Immature natural killer cell (primary cell): ENCODE results near the gene LRIG2. TPM values are rescaled to one million over a fixed set of nuclear protein-coding genes. Genes with fewer than 3 reads are reported as not detected.
"Not testable (repeated sequence)": the region's sequence is repeated elsewhere in the genome, so short reads cannot be mapped to it uniquely, and the experiment has no call there.

Experiments used
- DNase-seq, 3 donors: peaks; one replicate each; pipeline ENCODE4 v3.0.0; 2022; ENCODE audit warnings: mixed read lengths in 1 of 3
- H3K27ac Mint-ChIP-seq, 6 donors: one replicate each; pipeline ENCODE4 v1.8.0; 2020; ENCODE audit warnings: mixed read lengths in 6 of 6, mild to moderate bottlenecking in 5 of 6, inconsistent platforms in 4 of 6, moderate library complexity in 3 of 6
- H3K27me3 Mint-ChIP-seq, 3 donors: one replicate each; pipeline ENCODE4 v1.8.0; 2020 to 2021; ENCODE audit warnings: low read depth in 3 of 3, mild to moderate bottlenecking in 3 of 3, mixed read lengths in 3 of 3, moderate library complexity in 3 of 3, inconsistent platforms in 1 of 3
- H3K36me3 Mint-ChIP-seq, 3 donors: one replicate each; pipeline ENCODE4 v1.8.0; 2020; ENCODE audit warnings: mixed read lengths in 3 of 3, inconsistent platforms in 2 of 3, mild to moderate bottlenecking in 2 of 3
- H3K4me1 Mint-ChIP-seq, 2 donors: one replicate each; pipeline ENCODE4 v1.8.0; 2020; ENCODE audit warnings: inconsistent platforms in 2 of 2, mild to moderate bottlenecking in 2 of 2, mixed read lengths in 2 of 2, moderate library complexity in 1 of 2
- H3K4me3 Mint-ChIP-seq, 5 donors: one replicate each; pipeline ENCODE4 v1.8.0; 2020; ENCODE audit warnings: mild to moderate bottlenecking in 5 of 5, mixed read lengths in 5 of 5, inconsistent platforms in 3 of 5, moderate library complexity in 3 of 5
- H3K9me3 Mint-ChIP-seq, 6 donors: one replicate each; pipeline ENCODE4 v1.8.0; 2020; ENCODE audit warnings: mild to moderate bottlenecking in 6 of 6, mixed read lengths in 6 of 6, inconsistent platforms in 4 of 6, moderate library complexity in 3 of 6
- polyA plus RNA-seq, 3 donors: library from polyadenylated mRNA; unstranded; fragments of 300-500 nt; fragmentation: Illumina TruSeq; gene quantifications; one replicate each; pipeline ENCODE4 v1.2.3, GENCODE V29; 2021

Gene LRIG2
- 1 to 10 TPM; 2.4 to 6.1 (median 5.5) TPM for polyA plus RNA-seq

GRCh38 chr1:113072757-113073478 lies at the start of gene LRIG2:
Gene LRIG2, plus strand, starts transcription at chr1:113073198. Its CDS starts 209 bp downstream, at chr1:113073407.
- H3K27me3 Mint-ChIP-seq = peaks cover 0 to 3% (median 0%) of the 10 kb centered on the region in 3 donors
- H3K36me3 Mint-ChIP-seq = peaks cover 0 to 2% (median 0%) of the 10 kb centered on the region in 3 donors
- no peaks in the 10 kb centered on the region for H3K9me3 Mint-ChIP-seq
- H3K4me1 Mint-ChIP-seq = peaks cover 41 to 42% of the 10 kb centered on the region in 2 donors
- peak within 1 kb of the TSS; percentile 96 to 99 (median 99) for H3K4me3 Mint-ChIP-seq
- peak within 1 kb of the TSS; percentile 88 to 98 (median 93) for H3K27ac Mint-ChIP-seq
- DNase-seq = peak; percentile 93 to 94 (median 94)

GRCh38 chr1:113023316-113023715 lies 49.7 kb upstream of the LRIG2 start:
- not testable (repeated sequence) for H3K4me3 Mint-ChIP-seq, H3K9me3 Mint-ChIP-seq, H3K27ac Mint-ChIP-seq, DNase-seq, H3K27me3 Mint-ChIP-seq, H3K4me1 Mint-ChIP-seq, H3K36me3 Mint-ChIP-seq

DNA sequence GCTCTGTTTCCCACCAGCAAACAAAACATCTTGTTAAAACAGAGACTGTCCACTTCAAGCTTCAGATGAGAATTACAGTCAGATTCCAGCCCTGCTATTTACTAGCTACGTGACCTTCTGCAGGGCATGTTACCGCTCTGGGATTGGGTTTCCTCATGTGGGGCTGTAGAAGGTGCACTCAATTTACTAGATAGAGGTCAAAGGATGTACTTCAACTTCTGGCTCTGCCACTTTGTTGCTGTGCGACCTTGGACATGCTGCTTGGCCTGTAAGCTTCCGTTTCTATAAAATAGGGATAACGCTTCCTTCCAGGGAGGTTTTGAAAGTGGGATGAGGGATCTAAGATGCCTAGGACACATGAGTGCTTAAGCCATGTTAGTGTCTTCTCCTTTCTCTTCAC lies 46.0 kb upstream of the LRIG2 start:
- H3K27ac Mint-ChIP-seq = peak overlapping the region in 1 of 6 donors; percentile 8
- H3K4me1 Mint-ChIP-seq = no peaks in the 10 kb centered on the region
- no peak for DNase-seq
- H3K9me3 Mint-ChIP-seq = no peaks in the 10 kb centered on the region
- no peak overlapping the region for H3K4me3 Mint-ChIP-seq
- H3K27me3 Mint-ChIP-seq = peaks cover 0 to 4% (median 0%) of the 10 kb centered on the region in 3 donors
- no peaks in the 10 kb centered on the region for H3K36me3 Mint-ChIP-seq

DNA sequence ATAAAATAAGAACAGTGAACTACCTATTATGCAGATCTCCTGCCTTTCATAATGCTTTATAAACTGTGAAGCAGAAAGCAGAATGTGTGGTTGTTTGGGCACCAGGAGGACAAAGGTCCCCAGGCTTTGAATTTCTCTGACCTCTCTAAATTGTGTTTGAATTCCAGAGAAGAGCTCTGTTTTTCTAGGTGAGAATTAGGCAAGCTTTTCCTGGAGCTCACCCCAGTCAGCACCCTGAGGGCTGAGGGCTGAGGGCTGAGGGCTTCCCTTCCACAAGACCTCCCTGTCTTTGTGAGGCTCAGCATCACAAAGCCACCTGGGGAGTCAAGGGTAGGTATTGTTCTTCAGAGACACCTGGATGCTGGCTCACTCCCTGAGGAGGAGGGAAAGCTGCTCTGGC lies 45.5 kb upstream of the LRIG2 start:
- Mint-ChIP-seq H3K36me3 (no peaks in the 10 kb centered on the region), H3K4me3 (no peak overlapping the region), H3K4me1 (no peaks in the 10 kb centered on the region)

DNA sequence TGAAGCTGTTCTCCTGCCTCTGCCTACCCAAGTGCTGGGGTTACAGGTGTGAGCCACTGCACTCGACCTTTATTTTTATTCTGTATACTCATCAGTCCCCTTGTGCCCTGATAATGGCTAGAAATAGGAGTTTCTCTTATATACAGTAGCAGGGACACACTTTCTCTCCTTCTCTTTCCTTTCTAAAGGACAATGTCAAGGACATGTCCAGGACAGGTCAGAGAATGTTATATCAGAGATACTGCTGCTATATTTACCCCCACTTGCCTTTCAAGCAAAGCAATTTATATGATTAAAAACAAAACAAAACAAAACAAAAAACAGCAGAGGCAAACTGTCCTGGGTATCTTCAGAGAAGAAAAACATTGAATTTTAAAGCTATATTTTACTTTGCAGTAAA lies 43.2 kb upstream of the LRIG2 start:
- Mint-ChIP-seq H3K9me3 (no peaks in the 10 kb centered on the region), H3K4me1 (no peaks in the 10 kb centered on the region), H3K4me3 (no peak overlapping the region), H3K27ac (peak overlapping the region in 1 of 6 donors; percentile 35), H3K27me3 (peaks cover 0 to 4% (median 0%) of the 10 kb centered on the region in 3 donors), H3K36me3 (no peaks in the 10 kb centered on the region)
- DNase-seq = no peak

More for the DNA sequence above, 45.5 kb upstream of the LRIG2 start:
- Mint-ChIP-seq H3K9me3 (no peaks in the 10 kb centered on the region), H3K27ac (no peak overlapping the region), H3K27me3 (peaks cover 0 to 4% (median 0%) of the 10 kb centered on the region in 3 donors)
- no peak for DNase-seq

DNA sequence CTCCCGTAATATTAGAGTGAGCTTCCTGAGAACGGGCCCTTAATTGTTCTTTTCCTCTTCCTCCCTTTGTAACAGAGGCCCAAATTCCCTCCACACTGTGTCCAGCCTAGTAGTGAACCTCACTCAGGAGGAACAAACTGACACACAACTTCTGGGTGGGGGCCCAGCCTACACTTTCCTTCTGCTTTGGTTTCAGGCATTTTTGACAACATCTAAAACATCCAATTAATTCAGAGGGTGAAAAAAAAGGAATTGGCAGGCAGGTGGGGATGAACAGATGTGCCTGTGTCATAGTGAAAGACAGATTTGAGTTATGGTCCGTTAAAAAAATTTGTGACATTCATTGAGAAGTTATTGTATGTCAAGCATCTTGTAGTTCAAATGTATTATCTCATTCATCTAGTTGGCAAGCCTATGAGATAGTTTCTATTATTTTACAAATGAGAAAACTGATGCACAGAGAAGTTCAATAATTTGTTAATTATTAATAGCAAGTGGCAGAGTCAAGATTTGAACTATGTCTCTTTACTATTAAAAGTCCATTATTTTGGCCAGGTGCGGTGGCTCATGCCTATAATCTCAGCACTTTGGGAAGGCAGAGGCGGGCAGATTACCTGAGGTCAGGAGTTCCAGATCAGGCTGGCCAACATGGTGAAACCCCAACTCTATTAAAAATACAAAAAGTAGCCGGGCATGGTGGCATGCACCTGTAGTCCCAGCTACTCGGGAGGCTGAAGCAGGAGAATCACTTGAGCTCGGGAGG lies 41.6 kb upstream of the LRIG2 start:
- DNase-seq = no peak
- Mint-ChIP-seq H3K36me3 (no peaks in the 10 kb centered on the region), H3K27ac (peak overlapping the region in 3 of 6 donors; percentile 6 to 16 (median 10)), H3K4me1 (no peaks in the 10 kb centered on the region), H3K4me3 (no peak overlapping the region), H3K9me3 (no peaks in the 10 kb centered on the region), H3K27me3 (peaks cover 0 to 4% (median 0%) of the 10 kb centered on the region in 3 donors)

DNA sequence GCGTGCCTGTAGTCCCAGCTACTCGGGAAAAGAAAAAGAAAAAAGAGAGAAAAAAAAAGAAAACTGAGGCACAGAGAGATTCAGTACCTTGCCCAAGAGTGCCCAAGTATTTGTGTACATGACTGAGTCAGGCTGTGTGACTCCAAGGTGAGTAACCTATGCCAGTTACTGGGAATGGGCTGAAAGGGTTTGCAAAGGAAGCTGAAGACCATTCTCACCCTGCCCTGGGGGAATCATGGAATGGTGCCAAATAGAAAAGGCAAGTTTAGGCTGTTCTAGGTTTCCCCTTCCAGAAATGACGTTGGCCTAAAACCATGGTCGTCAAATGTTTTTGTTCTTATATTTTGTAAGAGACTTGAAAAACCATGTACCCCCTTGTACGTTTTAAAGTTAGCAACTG lies 37.9 kb upstream of the LRIG2 start:
- no peaks in the 10 kb centered on the region for H3K9me3 Mint-ChIP-seq
- no peak for DNase-seq
- no peaks in the 10 kb centered on the region for H3K36me3 Mint-ChIP-seq
- H3K4me1 Mint-ChIP-seq = no peaks in the 10 kb centered on the region
- no peak overlapping the region for H3K27ac Mint-ChIP-seq
- H3K27me3 Mint-ChIP-seq = no peaks in the 10 kb centered on the region
- H3K4me3 Mint-ChIP-seq = no peak overlapping the region

DNA sequence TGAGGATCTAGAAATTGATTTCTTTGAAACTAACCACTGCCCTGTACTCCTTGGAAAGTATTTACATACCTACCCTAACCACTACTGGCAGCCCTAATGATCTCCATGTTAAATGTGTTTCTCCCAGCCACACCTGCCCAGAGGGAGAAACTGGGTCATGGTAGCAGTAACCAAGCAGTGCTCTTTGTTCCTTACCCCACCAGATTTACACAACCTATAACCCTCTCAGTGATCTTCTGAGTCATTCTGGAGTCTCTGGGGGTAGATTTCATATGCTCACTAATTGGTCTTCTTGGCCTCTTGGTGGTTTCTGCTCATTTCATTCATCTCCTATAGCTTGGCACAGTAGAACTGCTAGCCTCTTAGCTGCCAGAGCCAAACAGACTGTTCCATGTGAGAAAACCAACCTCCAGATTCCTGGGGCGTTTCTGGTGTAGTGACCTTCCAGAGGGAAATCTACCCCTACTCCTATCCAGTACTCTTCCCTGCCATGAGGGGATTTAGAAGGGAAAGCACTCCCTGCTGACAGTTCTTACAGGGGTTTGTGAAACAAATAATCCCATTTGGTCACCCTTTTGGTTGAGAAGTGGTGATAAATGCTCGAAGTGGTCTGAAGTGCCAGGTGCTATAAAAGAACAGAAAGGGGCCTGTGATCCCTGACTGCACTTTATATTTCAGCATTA lies 36.2 kb upstream of the LRIG2 start:
- Mint-ChIP-seq H3K27me3 (no peaks in the 10 kb centered on the region), H3K36me3 (no peaks in the 10 kb centered on the region), H3K27ac (no peak overlapping the region), H3K4me1 (peaks cover 1 to 3% of the 10 kb centered on the region in 2 donors), H3K9me3 (no peaks in the 10 kb centered on the region), H3K4me3 (no peak overlapping the region)
- no peak for DNase-seq

GRCh38 chr1:113040041-113040440 lies 33.0 kb upstream of the LRIG2 start:
- Mint-ChIP-seq H3K27ac (peak overlapping the region in 2 of 6 donors; percentile 4 to 47), H3K9me3 (no peaks in the 10 kb centered on the region), H3K4me3 (no peak overlapping the region), H3K36me3 (no peaks in the 10 kb centered on the region), H3K27me3 (peaks cover 0 to 5% (median 3%) of the 10 kb centered on the region in 3 donors), H3K4me1 (peaks cover 24 to 30% of the 10 kb centered on the region in 2 donors)
- no peak for DNase-seq

- Mint-ChIP-seq H3K36me3 (no peaks in the 10 kb centered on the region), H3K27me3 (peaks cover 0 to 5% (median 3%) of the 10 kb centered on the region in 3 donors), H3K4me3 (no peak overlapping the region), H3K9me3 (no peaks in the 10 kb centered on the region), H3K4me1 (peaks cover 28 to 33% of the 10 kb centered on the region in 2 donors), H3K27ac (peak overlapping the region in 3 of 6 donors; percentile 14 to 70 (median 17))
- DNase-seq = no peak
Measured at GRCh38 chr1:113040718-113041412, 32.1 kb upstream of the LRIG2 start.

DNA sequence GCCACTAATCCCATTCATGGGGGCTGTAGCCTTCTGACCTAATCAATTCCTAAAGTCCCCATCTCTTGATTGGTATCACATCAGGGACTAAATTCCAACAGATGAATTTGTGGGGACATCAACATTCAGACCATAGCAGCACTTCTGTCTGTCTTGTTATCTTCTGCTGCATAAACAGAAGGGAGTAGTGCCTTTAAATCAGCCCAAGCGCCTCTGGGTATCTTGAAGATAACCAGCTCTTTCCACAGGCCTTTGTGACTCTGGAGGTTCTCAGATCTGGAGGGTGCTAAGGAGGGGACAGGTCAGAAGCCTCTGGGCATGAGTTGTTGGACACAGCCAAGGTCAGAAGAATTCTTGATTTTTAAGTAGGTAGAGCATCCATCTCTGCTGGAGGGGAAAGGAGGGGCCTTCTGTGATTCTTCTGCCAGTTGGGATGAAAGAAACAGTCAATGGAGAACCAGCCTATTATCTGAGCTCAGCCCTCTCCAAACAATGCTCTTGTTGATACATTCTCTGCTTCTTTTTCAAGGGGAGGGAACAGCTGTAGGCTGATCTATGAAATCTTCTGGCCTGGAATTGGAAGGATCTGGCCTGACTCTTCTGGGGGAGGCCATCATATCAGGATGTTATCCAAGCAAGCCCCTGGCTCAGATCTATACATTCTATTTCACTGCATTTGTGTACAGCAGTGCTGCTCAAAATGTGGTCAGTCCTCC lies 31.3 kb upstream of the LRIG2 start:
- Mint-ChIP-seq H3K4me3 (no peak overlapping the region), H3K27me3 (peaks cover 0 to 5% (median 3%) of the 10 kb centered on the region in 3 donors), H3K36me3 (no peaks in the 10 kb centered on the region), H3K27ac (peak overlapping the region in 5 of 6 donors; percentile 14 to 59 (median 51)), H3K9me3 (no peaks in the 10 kb centered on the region), H3K4me1 (peaks cover 33 to 39% of the 10 kb centered on the region in 2 donors)
- no peak for DNase-seq

DNA sequence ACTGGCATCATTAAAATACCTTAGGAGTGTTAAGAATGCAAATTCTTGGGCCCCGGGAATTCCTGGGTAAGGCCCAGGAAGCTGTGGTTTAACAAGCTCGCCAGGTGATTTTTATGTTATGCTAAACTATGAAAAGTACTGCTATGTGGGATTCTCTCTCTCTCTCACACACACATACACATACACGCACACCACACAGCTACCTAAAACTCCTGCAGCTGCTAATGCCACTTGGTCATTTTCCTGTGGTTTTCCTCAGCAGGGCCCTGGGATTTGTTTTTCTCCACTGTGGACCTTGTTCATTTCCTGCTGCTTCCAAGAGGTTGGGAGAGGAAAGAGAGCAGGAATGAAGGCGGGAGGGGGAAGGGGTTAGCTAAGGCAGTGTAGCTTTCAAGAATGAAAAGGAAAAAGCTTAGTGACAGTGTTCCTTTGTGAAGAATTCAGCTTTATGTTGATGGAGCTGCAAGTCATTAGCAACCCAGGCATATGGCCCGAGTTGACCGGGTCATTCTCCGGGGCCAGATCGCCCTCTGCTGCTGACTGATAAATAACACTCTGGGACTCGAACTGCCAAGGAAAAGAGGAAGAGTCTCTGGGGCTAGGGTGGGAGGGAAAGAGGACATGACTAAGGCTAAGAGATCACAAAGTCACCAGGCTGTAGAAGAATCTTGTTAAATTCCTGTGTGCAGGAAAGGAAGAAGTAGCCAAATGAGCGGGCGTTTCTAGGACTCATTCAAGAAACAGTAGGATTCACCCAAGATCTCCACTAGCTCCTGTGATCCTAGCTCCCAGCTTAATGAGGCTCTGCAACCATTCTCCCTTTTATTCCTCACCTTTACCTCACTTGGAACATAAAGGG lies 30.5 kb upstream of the LRIG2 start:
- H3K27me3 Mint-ChIP-seq = peaks cover 0 to 5% (median 3%) of the 10 kb centered on the region in 3 donors
- H3K4me1 Mint-ChIP-seq = peaks cover 40 to 46% of the 10 kb centered on the region in 2 donors
- H3K36me3 Mint-ChIP-seq = no peaks in the 10 kb centered on the region
- DNase-seq = peak; percentile 21 to 38 (median 27)
- H3K27ac Mint-ChIP-seq = peak overlapping the region in 5 of 6 donors; percentile 18 to 86 (median 59)
- peak overlapping the region in 4 of 5 donors; percentile 15 to 62 (median 41) for H3K4me3 Mint-ChIP-seq
- no peaks in the 10 kb centered on the region for H3K9me3 Mint-ChIP-seq
